K562 (cell line): ENCODE measurements around the gene ANKRD13B. TPM values are rescaled to one million over a fixed set of nuclear protein-coding genes. Genes with fewer than 3 reads are reported as not detected.

ENCODE experiments used
- CTCF ChIP-seq, 3 experiments: IDR thresholded peaks in 2 of 3; conservative IDR thresholded peaks in 1 of 3; 2 replicates each; pipeline ENCODE4 v1.5.1; 2011 to 2012; ENCODE audit warnings: low read length in 3 of 3, mild to moderate bottlenecking in 3 of 3, control low read depth in 2 of 3, improper control_type of control experiment in 1 of 3, inconsistent platforms in 1 of 3, low read depth in 1 of 3, mixed read lengths in 1 of 3, moderate library complexity in 1 of 3; ENCODE audit not compliant: insufficient read depth in 2 of 3
- DLX4 ChIP-seq: fragments of 250-450 bp; sonication (Bioruptor Pico); IDR thresholded peaks from 2 replicates; pipeline ENCODE4 v1.6.1; 2021; ENCODE audit warnings: mild to moderate bottlenecking
- FOXK2 ChIP-seq, 2 experiments: fragments of 450-650 bp; IDR thresholded peaks in 1 of 2; conservative IDR thresholded peaks in 1 of 2; 2 replicates each; pipeline ENCODE4 v1.6.1; 2016; ENCODE audit warnings: low read depth in 2 of 2, mild to moderate bottlenecking in 1 of 2
- HBP1 ChIP-seq: fragments of 450-650 bp; formaldehyde crosslinking; IDR thresholded peaks from 2 replicates; pipeline ENCODE4 v1.4.0; 2022; ENCODE audit warnings: missing genetic modification characterization
- HDAC1 ChIP-seq, 2 experiments: fragments of 450-650 bp; IDR thresholded peaks; 2 replicates each; pipeline ENCODE4 v1.6.1; 2016 to 2017; ENCODE audit warnings: inconsistent platforms in 1 of 2, mild to moderate bottlenecking in 1 of 2, moderate library complexity in 1 of 2
- IRF9 ChIP-seq: fragments of 450-650 bp; IDR thresholded peaks from 2 replicates; pipeline ENCODE4 v1.6.1; 2016; ENCODE audit warnings: missing biosample characterization, missing genetic modification characterization
- NELFE ChIP-seq: IDR thresholded peaks from 2 replicates; pipeline ENCODE4 v1.6.1; 2011; ENCODE audit warnings: mild to moderate bottlenecking; ENCODE audit not compliant: insufficient read depth, insufficient read length
- ZEB2 ChIP-seq: fragments of 450-650 bp; IDR thresholded peaks from 2 replicates; pipeline ENCODE4 v1.6.1; 2016
- ZFP30 ChIP-seq: fragments of 250-450 bp; sonication (Bioruptor Pico); IDR thresholded peaks from 2 replicates; pipeline ENCODE4 v1.8.0; 2022; ENCODE audit warnings: moderate library complexity, mild to moderate bottlenecking, inconsistent platforms, borderline replicate concordance
- ZFPM2 ChIP-seq: fragments of 250-450 bp; sonication (Bioruptor Pico); IDR thresholded peaks from 2 replicates; pipeline ENCODE4 v1.5.1; 2022; ENCODE audit warnings: mild to moderate bottlenecking
- ZNF449 ChIP-seq: fragments of 250-450 bp; sonication (Bioruptor Pico); IDR thresholded peaks from 2 replicates; pipeline ENCODE4 v1.8.0; 2022; ENCODE audit warnings: moderate library complexity, mild to moderate bottlenecking, inconsistent platforms
- ZNF592 ChIP-seq: fragments of 450-650 bp; IDR thresholded peaks from 2 replicates; pipeline ENCODE4 v1.6.1; 2017; ENCODE audit warnings: antibody characterized with exemption, mild to moderate bottlenecking
- polyA plus RNA-seq, 8 experiments: library from polyadenylated mRNA; depleted of rRNA in 4 of 8; stranded (reverse) in 5 of 8; unstranded in 3 of 8; fragments of >200 nt; fragmentation: Nextera tagmentation in 2 of 8; fragmentation: Illumina TruSeq in 1 of 8; extraction: Ambion mirVana in 2 of 8; extraction: Trizol in 1 of 8; gene quantifications; 2 replicates each; pipeline versions ENCODE4 v1.2.1 to v1.2.3, GENCODE V29; 2011 to 2014; ENCODE audit warnings: inconsistent platforms in 1 of 8, missing spikeins in 1 of 8
- total RNA-seq, 7 experiments: library from RNA; depleted of rRNA in 6 of 7; stranded (reverse); fragments of >200 nt in 6 of 7; fragmentation: Illumina TruSeq in 2 of 7; extraction: Trizol in 2 of 7; gene quantifications; 2 replicates each; pipeline versions ENCODE4 v1.2.1 to v1.2.3, GENCODE V29; 2011 to 2021; ENCODE audit warnings: low replicate concordance in 1 of 7

The ANKRD13B gene
- total and polyA plus RNA-seq, 9 of the 15 experiments (the other 6 are each of a cell fraction or from before 2014, with no cell fraction given): 0.15 to 28.1 (median 4.6) TPM

- TF ChIP-seq ZNF592 (no peak), IRF9 (tag) (no peak), ZFP30 (CRISPR knock-in tag) (no peak), NELFE (no peak), CTCF (IDR thresholded peaks at IDR 0.05 in 2 of 3, conservative IDR thresholded peaks at IDR 0.05 in 1 of 3; ENCODE audit: insufficient read depth in 2 of 3, low read depth in 1 of 3, low read length in 3 of 3) (peak in 1 of 3 experiments; percentile 5; a peak in 1 of 6 replicates), DLX4 (CRISPR knock-in tag) (no peak), HDAC1 (IDR thresholded peaks at IDR 0.05) (no peak; a peak in 1 of 4 replicates), FOXK2 (conservative IDR thresholded peaks at IDR 0.05 in 1 of 2, IDR thresholded peaks at IDR 0.05 in 1 of 2; ENCODE audit: low read depth in 2 of 2) (no peak), ZFPM2 (CRISPR knock-in tag) (no peak), HBP1 (CRISPR knock-in tag) (no peak), ZNF449 (CRISPR knock-in tag) (no peak), ZEB2 (peak; percentile 28; the same call in 1 of the 2 replicates)
Measured at GRCh38 chr17:29568331-29569244, 24.3 kb upstream of the ANKRD13B start, which contains the start of gene TP53I13 (continued).
